ENCODE data around the gene AFAP1. TPM values are rescaled to one million over a fixed set of nuclear protein-coding genes. Genes with fewer than 3 reads are reported as not detected.

AFAP1 gene
- total and polyA plus RNA-seq, 2 of the 8 experiments (the other 6 are each of a cell fraction or from before 2014, with no cell fraction given): 3.6 to 18.2 TPM

DNA sequence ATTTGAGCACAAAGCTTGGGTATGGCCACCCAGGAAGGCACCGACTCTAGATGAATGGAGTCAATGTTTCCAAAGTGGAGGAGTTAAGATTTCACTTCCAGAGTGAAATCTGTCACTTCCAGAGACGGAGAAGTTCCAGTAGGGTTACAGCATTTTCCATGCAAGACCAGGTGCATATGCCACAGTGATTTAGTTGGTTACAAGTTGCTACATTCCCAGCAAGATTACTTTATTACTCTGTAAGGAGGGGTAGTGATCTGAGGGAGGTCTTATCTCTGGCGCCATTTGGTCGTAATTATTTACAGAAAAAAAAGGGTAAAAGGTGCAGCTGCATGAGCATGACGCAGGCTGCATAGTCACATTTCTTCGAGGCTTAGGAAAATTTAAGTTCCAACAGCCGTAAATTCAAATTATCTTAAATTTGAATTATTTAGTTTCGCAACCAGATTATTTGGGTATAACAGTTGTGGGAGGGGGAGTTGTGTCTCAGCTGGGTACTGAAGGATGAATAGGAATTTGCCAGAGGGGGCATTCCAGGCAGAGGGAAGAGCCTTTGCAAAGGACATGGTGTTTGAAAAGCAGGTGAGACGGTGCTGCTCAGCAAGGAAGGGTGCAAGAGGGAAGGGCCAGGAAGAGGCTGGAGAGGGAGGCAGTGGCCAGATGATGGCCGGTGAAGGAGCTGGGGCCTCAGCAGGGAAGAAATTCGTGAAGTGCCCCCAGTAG, 17.4 kb upstream of the AFAP1 start:
- Histone ChIP-seq H2BK20ac (ENCODE audit: low read length) (0 out of 2 replicates have a peak overlapping the region, but pooled peaks have one; percentile 61), H3K79me1 (ENCODE audit: low read depth, low read length) (no peaks in the 10 kb centered on the region), H3K4me2 (ENCODE audit: insufficient read depth in 1 of 2, low read depth in 2 of 2, low read length in 2 of 2) (no peak overlapping the region), H2BK120ac (replicated peaks; ENCODE audit: low read depth, low read length) (no peak overlapping the region), H3K36me3 (ENCODE audit: control insufficient read depth in 2 of 4, insufficient read depth in 4 of 4, low read length in 3 of 4) (no peaks in the 10 kb centered on the region), H2BK15ac (ENCODE audit: low read length) (no peak overlapping the region), H2BK5ac (ENCODE audit: low read depth, low read length) (no peak overlapping the region; the same call in 1 of the 2 replicates), H3K79me2 (ENCODE audit: control insufficient read depth in 1 of 2, insufficient read depth in 2 of 2, low read length in 2 of 2) (no peaks in the 10 kb centered on the region), H3K27ac (ENCODE audit: low read depth, low read length) (no peak overlapping the region), H4K5ac (ENCODE audit: insufficient read length, low read depth, low read length) (no peak overlapping the region), H3K14ac (ENCODE audit: insufficient read length) (no peak overlapping the region), H3K23me2 (ENCODE audit: low read depth, low read length) (no peaks in the 10 kb centered on the region), H3K4me3 (ENCODE audit: extremely low read depth in 1 of 4, insufficient read depth in 2 of 4, low read depth in 3 of 4, low read length in 4 of 4) (no peak overlapping the region), H4K8ac (ENCODE audit: extremely low read depth, insufficient read depth, low read length) (no peak overlapping the region), H3K4ac (replicated peaks; ENCODE audit: insufficient read length, low read depth, low read length) (no peak overlapping the region), H3K4me1 (replicated peaks in 1 of 4; ENCODE audit: control insufficient read depth in 3 of 4, insufficient read depth in 4 of 4, low read length in 3 of 4) (peaks cover 3 to 10% (median 7%) of the 10 kb centered on the region in 4 experiments), H3K27me3 (replicated peaks in 1 of 4; ENCODE audit: control insufficient read depth in 3 of 4, extremely low read depth in 1 of 4, insufficient read depth in 3 of 4, low read length in 3 of 4) (no peaks in the 10 kb centered on the region), H2AK5ac (ENCODE audit: low read depth, low read length) (no peak overlapping the region), H3K18ac (ENCODE audit: extremely low read depth, low read length) (no peak overlapping the region), H4K91ac (replicated peaks; ENCODE audit: insufficient read length, low read length) (no peak overlapping the region), H4K20me1 (replicated peaks in 1 of 2; ENCODE audit: control insufficient read depth in 1 of 2, insufficient read depth in 2 of 2, low read length in 2 of 2) (no peaks in the 10 kb centered on the region), H2AFZ (ENCODE audit: low read length) (no peak overlapping the region), H3K9ac (replicated peaks in 1 of 4; ENCODE audit: extremely low read depth in 1 of 4, low read depth in 3 of 4, low read length in 3 of 4) (no peak overlapping the region), H3K23ac (ENCODE audit: insufficient read length) (no peak overlapping the region), H3K9me3 (ENCODE audit: insufficient read depth in 2 of 2, low read depth in 1 of 2, low read length in 1 of 2) (no peaks in the 10 kb centered on the region), H3K56ac (replicated peaks; ENCODE audit: insufficient read length, low read depth, low read length) (no peak overlapping the region), H2BK12ac (ENCODE audit: low read depth, low read length) (peak overlapping the region; percentile 60; the same call in 1 of the 2 replicates)
- FAIRE-seq (no peak), DNase-seq (ENCODE audit: low read depth in 1 of 2, low spot score in 2 of 2) (no peak)
- ChIA-PET CTCF (ENCODE audit: partially characterized antibody) (interaction anchor here (0.5 to 2.3 kb wide), 16 partner anchors 9 to 797 kb away, joined by 3 to 7 read pairs (median 3); partner anchors contain the start of gene AFAP1), POLR2A (ENCODE audit: partially characterized antibody) (interaction anchor here (0.9 to 1.2 kb wide), 3 partner anchors 14 to 150 kb away, joined by 3 read pairs; no protein-coding TSS in a partner anchor)
- TF ChIP-seq USF2 (IDR thresholded peaks at IDR 0.05; ENCODE audit: low read length): no peak
- TF ChIP-seq TEAD4 (IDR thresholded peaks at IDR 0.05; ENCODE audit: low read depth, low read length): peak; percentile 45; the same call in 1 of the 2 replicates
- TF ChIP-seq EP300 (IDR thresholded peaks at IDR 0.05; ENCODE audit: borderline replicate concordance in 1 of 2, low read depth in 2 of 2, low read length in 2 of 2): peak in 1 of 2 experiments; percentile 75; a peak in 1 of 3 replicates
- no peak for TF ChIP-seq POU5F1 (IDR thresholded peaks at IDR 0.05; ENCODE audit: low read depth, low read length)
- no peak for TF ChIP-seq HDAC2 (IDR thresholded peaks at IDR 0.05; ENCODE audit: borderline replicate concordance in 1 of 2, low read depth in 2 of 2, low read length in 2 of 2)
- 91% methylated on average over 11 of the region's 11 CpGs; no CpG with 5 or more reads in 1 of the 2 experiments for WGBS, 2 experiments (ENCODE audit: extremely low coverage in 1 of 2, insufficient coverage in 1 of 2, insufficient read length in 1 of 2, insufficient replicate concordance in 2 of 2, low coverage in 1 of 2, low lambda C conversion rate in 2 of 2, missing lambda C conversion rate in 1 of 2)

Measured in H1 (cell line).